WTC11 (cell line): Measurements from ENCODE around the gene SPATA17.

Source experiments
- CTCF ChIP-seq: fragments of 200-600 bp; IDR thresholded peaks from 2 replicates; pipeline ENCODE4 v1.8.0; 2022; ENCODE audit warnings: antibody characterized with exemption
- JUN ChIP-seq: sonication (generic); formaldehyde crosslinking; IDR thresholded peaks from 2 replicates; pipeline ENCODE4 v1.8.0; 2023; ENCODE audit warnings: mild to moderate bottlenecking, missing genetic modification reagents
- MAX ChIP-seq: sonication (generic); formaldehyde crosslinking; IDR thresholded peaks from 2 replicates; pipeline ENCODE4 v1.8.0; 2022; ENCODE audit warnings: mild to moderate bottlenecking, missing genetic modification reagents
- NFYB ChIP-seq: sonication (generic); formaldehyde crosslinking; conservative IDR thresholded peaks from 2 replicates; pipeline ENCODE4 v1.8.0; 2022; ENCODE audit warnings: low read depth, missing genetic modification reagents
- NR1H2 ChIP-seq: sonication (generic); formaldehyde crosslinking; IDR thresholded peaks from 2 replicates; pipeline ENCODE4 v1.9.0; 2021; ENCODE audit warnings: mild to moderate bottlenecking, moderate library complexity, missing genetic modification reagents
- RORB ChIP-seq: fragments of 250-450 bp; sonication (Bioruptor Pico); IDR thresholded peaks from 2 replicates; pipeline ENCODE4 v1.9.0; 2021; ENCODE audit warnings: mild to moderate bottlenecking
- ZNF423 ChIP-seq: fragments of 250-450 bp; sonication (Bioruptor Pico); IDR thresholded peaks from 2 replicates; pipeline ENCODE4 v2.1.2; 2022; ENCODE audit warnings: mild to moderate bottlenecking, moderate library complexity
- TF ChIP-seq, protein P1 (sequence below): sonication (generic); formaldehyde crosslinking; IDR thresholded peaks from 2 replicates; pipeline ENCODE4 v1.8.0; 2023; ENCODE audit warnings: missing genetic modification reagents, mild to moderate bottlenecking, borderline replicate concordance
- TF ChIP-seq, protein P2 (sequence below): sonication (generic); formaldehyde crosslinking; conservative IDR thresholded peaks from 2 replicates; pipeline ENCODE4 v1.8.1; 2023; ENCODE audit warnings: mild to moderate bottlenecking, low read depth, missing genetic modification reagents, moderate library complexity

- TF ChIP-seq, protein P1, sequence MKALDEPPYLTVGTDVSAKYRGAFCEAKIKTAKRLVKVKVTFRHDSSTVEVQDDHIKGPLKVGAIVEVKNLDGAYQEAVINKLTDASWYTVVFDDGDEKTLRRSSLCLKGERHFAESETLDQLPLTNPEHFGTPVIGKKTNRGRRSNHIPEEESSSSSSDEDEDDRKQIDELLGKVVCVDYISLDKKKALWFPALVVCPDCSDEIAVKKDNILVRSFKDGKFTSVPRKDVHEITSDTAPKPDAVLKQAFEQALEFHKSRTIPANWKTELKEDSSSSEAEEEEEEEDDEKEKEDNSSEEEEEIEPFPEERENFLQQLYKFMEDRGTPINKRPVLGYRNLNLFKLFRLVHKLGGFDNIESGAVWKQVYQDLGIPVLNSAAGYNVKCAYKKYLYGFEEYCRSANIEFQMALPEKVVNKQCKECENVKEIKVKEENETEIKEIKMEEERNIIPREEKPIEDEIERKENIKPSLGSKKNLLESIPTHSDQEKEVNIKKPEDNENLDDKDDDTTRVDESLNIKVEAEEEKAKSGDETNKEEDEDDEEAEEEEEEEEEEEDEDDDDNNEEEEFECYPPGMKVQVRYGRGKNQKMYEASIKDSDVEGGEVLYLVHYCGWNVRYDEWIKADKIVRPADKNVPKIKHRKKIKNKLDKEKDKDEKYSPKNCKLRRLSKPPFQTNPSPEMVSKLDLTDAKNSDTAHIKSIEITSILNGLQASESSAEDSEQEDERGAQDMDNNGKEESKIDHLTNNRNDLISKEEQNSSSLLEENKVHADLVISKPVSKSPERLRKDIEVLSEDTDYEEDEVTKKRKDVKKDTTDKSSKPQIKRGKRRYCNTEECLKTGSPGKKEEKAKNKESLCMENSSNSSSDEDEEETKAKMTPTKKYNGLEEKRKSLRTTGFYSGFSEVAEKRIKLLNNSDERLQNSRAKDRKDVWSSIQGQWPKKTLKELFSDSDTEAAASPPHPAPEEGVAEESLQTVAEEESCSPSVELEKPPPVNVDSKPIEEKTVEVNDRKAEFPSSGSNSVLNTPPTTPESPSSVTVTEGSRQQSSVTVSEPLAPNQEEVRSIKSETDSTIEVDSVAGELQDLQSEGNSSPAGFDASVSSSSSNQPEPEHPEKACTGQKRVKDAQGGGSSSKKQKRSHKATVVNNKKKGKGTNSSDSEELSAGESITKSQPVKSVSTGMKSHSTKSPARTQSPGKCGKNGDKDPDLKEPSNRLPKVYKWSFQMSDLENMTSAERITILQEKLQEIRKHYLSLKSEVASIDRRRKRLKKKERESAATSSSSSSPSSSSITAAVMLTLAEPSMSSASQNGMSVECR (CRISPR knock-in tag) = no peak
- TF ChIP-seq NR1H2 (CRISPR knock-in tag) (no peak), NFYB (CRISPR knock-in tag) (no peak), JUN (CRISPR knock-in tag) (no peak), MAX (CRISPR knock-in tag) (no peak), ZNF423 (CRISPR knock-in tag) (no peak), RORB (no peak), CTCF (no peak)
- TF ChIP-seq, protein P2, sequence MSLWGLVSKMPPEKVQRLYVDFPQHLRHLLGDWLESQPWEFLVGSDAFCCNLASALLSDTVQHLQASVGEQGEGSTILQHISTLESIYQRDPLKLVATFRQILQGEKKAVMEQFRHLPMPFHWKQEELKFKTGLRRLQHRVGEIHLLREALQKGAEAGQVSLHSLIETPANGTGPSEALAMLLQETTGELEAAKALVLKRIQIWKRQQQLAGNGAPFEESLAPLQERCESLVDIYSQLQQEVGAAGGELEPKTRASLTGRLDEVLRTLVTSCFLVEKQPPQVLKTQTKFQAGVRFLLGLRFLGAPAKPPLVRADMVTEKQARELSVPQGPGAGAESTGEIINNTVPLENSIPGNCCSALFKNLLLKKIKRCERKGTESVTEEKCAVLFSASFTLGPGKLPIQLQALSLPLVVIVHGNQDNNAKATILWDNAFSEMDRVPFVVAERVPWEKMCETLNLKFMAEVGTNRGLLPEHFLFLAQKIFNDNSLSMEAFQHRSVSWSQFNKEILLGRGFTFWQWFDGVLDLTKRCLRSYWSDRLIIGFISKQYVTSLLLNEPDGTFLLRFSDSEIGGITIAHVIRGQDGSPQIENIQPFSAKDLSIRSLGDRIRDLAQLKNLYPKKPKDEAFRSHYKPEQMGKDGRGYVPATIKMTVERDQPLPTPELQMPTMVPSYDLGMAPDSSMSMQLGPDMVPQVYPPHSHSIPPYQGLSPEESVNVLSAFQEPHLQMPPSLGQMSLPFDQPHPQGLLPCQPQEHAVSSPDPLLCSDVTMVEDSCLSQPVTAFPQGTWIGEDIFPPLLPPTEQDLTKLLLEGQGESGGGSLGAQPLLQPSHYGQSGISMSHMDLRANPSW (CRISPR knock-in tag) = no peak
Measured at GRCh38 chr1:217602380-217602779, 28.8 kb upstream of the SPATA17 start.
